Measurements from ENCODE around the gene LIPC.

Gene LIPC

GRCh38 chr15:58479941-58480340 is 48.1 kb downstream of the LIPC start (continued):
- TF ChIP-seq ZNF398 (tag by site-specific recombination; IDR thresholded peaks at IDR 0.05) (no peak), ZNF623 (tag by site-specific recombination; IDR thresholded peaks at IDR 0.05) (no peak)

GRCh38 chr15:58483376-58483775 is 51.6 kb downstream of the LIPC start:
- ChIA-PET POLR2A (no interaction called here), CTCF (no interaction called here)
- Histone ChIP-seq H3K36me3 (ENCODE audit: control insufficient read depth in 2 of 2, insufficient read depth in 1 of 2, low read length in 2 of 2) (no peaks in the 10 kb centered on the region), H3K4me3 (ENCODE audit: low read depth, low read length) (no peak overlapping the region), H3K9me3 (ENCODE audit: control insufficient read depth, insufficient read depth, low read depth, low read length) (no peaks in the 10 kb centered on the region), H3K27ac (ENCODE audit: extremely low read depth, low read depth, low read length) (no peak overlapping the region), H3K4me1 (ENCODE audit: control insufficient read depth, insufficient read depth, low read length) (no peaks in the 10 kb centered on the region)
- no peak for TF ChIP-seq PRDM2 (tag by site-specific recombination; IDR thresholded peaks at IDR 0.05; ENCODE audit: borderline replicate concordance)
- no peak for TF ChIP-seq BCL6B (tag by site-specific recombination; IDR thresholded peaks at IDR 0.05)
- no peak for TF ChIP-seq ZNF221 (tag by site-specific recombination; IDR thresholded peaks at IDR 0.05; ENCODE audit: borderline replicate concordance)
- no peak for TF ChIP-seq ZNF132 (tag by site-specific recombination; IDR thresholded peaks at IDR 0.05; ENCODE audit: borderline replicate concordance)
- TF ChIP-seq KLF17 (tag by site-specific recombination; IDR thresholded peaks at IDR 0.05): no peak
- no peak for TF ChIP-seq PBX3 (CRISPR knock-in tag; IDR thresholded peaks at IDR 0.05)
- TF ChIP-seq ZNF621 (tag by site-specific recombination; IDR thresholded peaks at IDR 0.05): no peak
- no peak for TF ChIP-seq HOXD13 (CRISPR knock-in tag; IDR thresholded peaks at IDR 0.05; ENCODE audit: borderline replicate concordance)
- TF ChIP-seq ZNF292 (tag by site-specific recombination; IDR thresholded peaks at IDR 0.05; ENCODE audit: borderline replicate concordance, low read depth): no peak
- TF ChIP-seq ZNF311 (tag by site-specific recombination; IDR thresholded peaks at IDR 0.05; ENCODE audit: borderline replicate concordance): no peak
- TF ChIP-seq ZNF350 (tag by site-specific recombination; IDR thresholded peaks at IDR 0.05): no peak

Data from HEK293 (cell line).